GM23338 (cell line): ENCODE data around the gene LLGL2.

Experiments
- CREB1 ChIP-seq: fragments of 250-450 bp; sonication (Bioruptor Pico); IDR thresholded peaks from 2 replicates; pipeline ENCODE4 v1.5.0; 2020; ENCODE audit warnings: low read depth, mild to moderate bottlenecking, moderate library complexity
- ETS1 ChIP-seq: IDR thresholded peaks from 2 replicates; pipeline ENCODE4 v1.6.1; 2016; ENCODE audit warnings: antibody characterized with exemption
- EZH2 ChIP-seq: fragments of 200-600 bp; sonication (generic); IDR thresholded peaks from one replicate; pipeline ENCODE4 v1.8.0; 2017; ENCODE audit warnings: antibody characterized with exemption, mild to moderate bottlenecking, low read depth; ENCODE audit not compliant: unreplicated experiment
- EZH2phosphoT487 ChIP-seq: fragments of 200-600 bp; sonication (generic); IDR thresholded peaks from one replicate; pipeline ENCODE4 v1.8.1; 2018; ENCODE audit warnings: antibody characterized with exemption; ENCODE audit not compliant: unreplicated experiment
- NANOG ChIP-seq: IDR thresholded peaks from 2 replicates; pipeline ENCODE4 v1.6.1; 2016; ENCODE audit warnings: antibody characterized with exemption, borderline replicate concordance
- POLR2AphosphoS5 ChIP-seq: IDR thresholded peaks from 2 replicates; pipeline ENCODE4 v1.6.1; 2016; ENCODE audit warnings: antibody characterized with exemption, low read depth
- STAT1 ChIP-seq: IDR thresholded peaks from one replicate; pipeline ENCODE4 v1.6.1; 2016; ENCODE audit warnings: antibody characterized with exemption; ENCODE audit not compliant: unreplicated experiment
- ZNF114 ChIP-seq: fragments of 250-450 bp; sonication (Bioruptor Pico); IDR thresholded peaks from 2 replicates; pipeline ENCODE4 v1.5.0; 2020; ENCODE audit warnings: mild to moderate bottlenecking, moderate library complexity
- ZNF331 ChIP-seq: fragments of 250-450 bp; sonication (Bioruptor Pico); IDR thresholded peaks from 2 replicates; pipeline ENCODE4 v1.5.0; 2020; ENCODE audit warnings: low read depth, mild to moderate bottlenecking, moderate library complexity
- TF ChIP-seq, protein P1 (sequence below), 2 experiments: fragments of 200-600 bp in 1 of 2; sonication (generic) in 1 of 2; conservative IDR thresholded peaks; 2 replicates each; pipeline versions ENCODE4 v1.5.1 to v1.6.1; 2016 to 2017; ENCODE audit warnings: antibody characterized with exemption in 2 of 2, low read depth in 2 of 2, mild to moderate bottlenecking in 2 of 2, moderate library complexity in 1 of 2
- TF ChIP-seq, protein P2 (sequence below): IDR thresholded peaks from one replicate; pipeline ENCODE4 v1.6.1; 2018; ENCODE audit warnings: antibody characterized with exemption; ENCODE audit not compliant: unreplicated experiment

GRCh38 chr17:75542229-75542628 is 16.7 kb downstream of the LLGL2 start:
- no peak for TF ChIP-seq POLR2AphosphoS5
- no peak for TF ChIP-seq EZH2phosphoT487
- TF ChIP-seq, protein P1, sequence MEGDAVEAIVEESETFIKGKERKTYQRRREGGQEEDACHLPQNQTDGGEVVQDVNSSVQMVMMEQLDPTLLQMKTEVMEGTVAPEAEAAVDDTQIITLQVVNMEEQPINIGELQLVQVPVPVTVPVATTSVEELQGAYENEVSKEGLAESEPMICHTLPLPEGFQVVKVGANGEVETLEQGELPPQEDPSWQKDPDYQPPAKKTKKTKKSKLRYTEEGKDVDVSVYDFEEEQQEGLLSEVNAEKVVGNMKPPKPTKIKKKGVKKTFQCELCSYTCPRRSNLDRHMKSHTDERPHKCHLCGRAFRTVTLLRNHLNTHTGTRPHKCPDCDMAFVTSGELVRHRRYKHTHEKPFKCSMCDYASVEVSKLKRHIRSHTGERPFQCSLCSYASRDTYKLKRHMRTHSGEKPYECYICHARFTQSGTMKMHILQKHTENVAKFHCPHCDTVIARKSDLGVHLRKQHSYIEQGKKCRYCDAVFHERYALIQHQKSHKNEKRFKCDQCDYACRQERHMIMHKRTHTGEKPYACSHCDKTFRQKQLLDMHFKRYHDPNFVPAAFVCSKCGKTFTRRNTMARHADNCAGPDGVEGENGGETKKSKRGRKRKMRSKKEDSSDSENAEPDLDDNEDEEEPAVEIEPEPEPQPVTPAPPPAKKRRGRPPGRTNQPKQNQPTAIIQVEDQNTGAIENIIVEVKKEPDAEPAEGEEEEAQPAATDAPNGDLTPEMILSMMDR (conservative IDR thresholded peaks at IDR 0.05; ENCODE audit: low read depth in 2 of 2): no peak
- no peak for TF ChIP-seq EZH2
- TF ChIP-seq, protein P2, sequence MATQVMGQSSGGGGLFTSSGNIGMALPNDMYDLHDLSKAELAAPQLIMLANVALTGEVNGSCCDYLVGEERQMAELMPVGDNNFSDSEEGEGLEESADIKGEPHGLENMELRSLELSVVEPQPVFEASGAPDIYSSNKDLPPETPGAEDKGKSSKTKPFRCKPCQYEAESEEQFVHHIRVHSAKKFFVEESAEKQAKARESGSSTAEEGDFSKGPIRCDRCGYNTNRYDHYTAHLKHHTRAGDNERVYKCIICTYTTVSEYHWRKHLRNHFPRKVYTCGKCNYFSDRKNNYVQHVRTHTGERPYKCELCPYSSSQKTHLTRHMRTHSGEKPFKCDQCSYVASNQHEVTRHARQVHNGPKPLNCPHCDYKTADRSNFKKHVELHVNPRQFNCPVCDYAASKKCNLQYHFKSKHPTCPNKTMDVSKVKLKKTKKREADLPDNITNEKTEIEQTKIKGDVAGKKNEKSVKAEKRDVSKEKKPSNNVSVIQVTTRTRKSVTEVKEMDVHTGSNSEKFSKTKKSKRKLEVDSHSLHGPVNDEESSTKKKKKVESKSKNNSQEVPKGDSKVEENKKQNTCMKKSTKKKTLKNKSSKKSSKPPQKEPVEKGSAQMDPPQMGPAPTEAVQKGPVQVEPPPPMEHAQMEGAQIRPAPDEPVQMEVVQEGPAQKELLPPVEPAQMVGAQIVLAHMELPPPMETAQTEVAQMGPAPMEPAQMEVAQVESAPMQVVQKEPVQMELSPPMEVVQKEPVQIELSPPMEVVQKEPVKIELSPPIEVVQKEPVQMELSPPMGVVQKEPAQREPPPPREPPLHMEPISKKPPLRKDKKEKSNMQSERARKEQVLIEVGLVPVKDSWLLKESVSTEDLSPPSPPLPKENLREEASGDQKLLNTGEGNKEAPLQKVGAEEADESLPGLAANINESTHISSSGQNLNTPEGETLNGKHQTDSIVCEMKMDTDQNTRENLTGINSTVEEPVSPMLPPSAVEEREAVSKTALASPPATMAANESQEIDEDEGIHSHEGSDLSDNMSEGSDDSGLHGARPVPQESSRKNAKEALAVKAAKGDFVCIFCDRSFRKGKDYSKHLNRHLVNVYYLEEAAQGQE: no peak
- TF ChIP-seq CREB1 (CRISPR knock-in tag): no peak
- no peak for TF ChIP-seq NANOG
- no peak for TF ChIP-seq STAT1
- TF ChIP-seq ZNF114 (CRISPR knock-in tag): no peak
- no peak for TF ChIP-seq ZNF331 (CRISPR knock-in tag)
- no peak for TF ChIP-seq ETS1
